ENCODE data around the gene TNPO2. TPM values are rescaled to one million over a fixed set of nuclear protein-coding genes. Genes with fewer than 3 reads are reported as not detected.

TNPO2 gene
- total and polyA plus RNA-seq, 2 experiments from 2014 or later = 37.1 to 83.0 TPM

DNA sequence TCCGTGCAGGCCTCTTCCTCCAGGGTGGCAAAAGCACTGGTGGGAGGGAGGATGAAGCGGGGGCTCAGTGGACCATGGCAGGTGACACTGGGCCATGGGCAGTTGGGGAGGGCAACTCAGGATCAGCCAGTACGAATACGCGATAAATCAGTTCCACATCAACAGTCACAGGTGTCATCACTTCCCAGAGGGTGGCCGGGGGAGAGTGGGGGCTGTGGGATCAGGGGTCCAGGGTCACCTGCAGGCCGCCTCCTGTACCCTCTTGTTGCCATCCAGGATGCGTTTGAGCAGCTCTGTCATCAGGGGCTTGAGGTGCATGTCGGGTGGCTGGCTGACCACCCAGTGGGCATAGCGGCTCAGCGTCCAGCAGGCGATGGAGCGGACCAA is 17.4 kb downstream of the TNPO2 start:
- Histone ChIP-seq H3K9me2 (ENCODE audit: insufficient read depth) (no peaks in the 10 kb centered on the region), H3K4me2 (no peak overlapping the region), H4K20me1 (replicated peaks; ENCODE audit: insufficient read depth) (peaks cover 28% of the 10 kb centered on the region), H3K4me1 (ENCODE audit: insufficient read depth) (no peaks in the 10 kb centered on the region), H3F3A (replicated peaks; ENCODE audit: low read depth) (peaks cover 59% of the 10 kb centered on the region), H3K4me3 (no peak overlapping the region), H3K27me3 (ENCODE audit: insufficient read depth) (no peaks in the 10 kb centered on the region), H3K79me2 (replicated peaks; ENCODE audit: insufficient read depth) (peaks cover 4% of the 10 kb centered on the region; the same call in 1 of the 2 replicates), H3K36me3 (ENCODE audit: insufficient read depth) (peaks cover 74% of the 10 kb centered on the region), H2AFZ (no peak overlapping the region), H3K27ac (ENCODE audit: low read depth) (no peak overlapping the region)
- peaks cover 9% of the 10 kb centered on the region; the same call in 2 of the 3 replicates for H3K4me1 Mint-ChIP-seq
- no peak overlapping the region for H3K27ac Mint-ChIP-seq
- no peaks in the 10 kb centered on the region for H3K9me3 Mint-ChIP-seq
- no peak for TF ChIP-seq NANOG (IDR thresholded peaks at IDR 0.05; ENCODE audit: borderline replicate concordance)
- TF ChIP-seq, protein P1, sequence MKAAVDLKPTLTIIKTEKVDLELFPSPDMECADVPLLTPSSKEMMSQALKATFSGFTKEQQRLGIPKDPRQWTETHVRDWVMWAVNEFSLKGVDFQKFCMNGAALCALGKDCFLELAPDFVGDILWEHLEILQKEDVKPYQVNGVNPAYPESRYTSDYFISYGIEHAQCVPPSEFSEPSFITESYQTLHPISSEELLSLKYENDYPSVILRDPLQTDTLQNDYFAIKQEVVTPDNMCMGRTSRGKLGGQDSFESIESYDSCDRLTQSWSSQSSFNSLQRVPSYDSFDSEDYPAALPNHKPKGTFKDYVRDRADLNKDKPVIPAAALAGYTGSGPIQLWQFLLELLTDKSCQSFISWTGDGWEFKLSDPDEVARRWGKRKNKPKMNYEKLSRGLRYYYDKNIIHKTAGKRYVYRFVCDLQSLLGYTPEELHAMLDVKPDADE (IDR thresholded peaks at IDR 0.05) = no peak
- TF ChIP-seq, protein P2, sequence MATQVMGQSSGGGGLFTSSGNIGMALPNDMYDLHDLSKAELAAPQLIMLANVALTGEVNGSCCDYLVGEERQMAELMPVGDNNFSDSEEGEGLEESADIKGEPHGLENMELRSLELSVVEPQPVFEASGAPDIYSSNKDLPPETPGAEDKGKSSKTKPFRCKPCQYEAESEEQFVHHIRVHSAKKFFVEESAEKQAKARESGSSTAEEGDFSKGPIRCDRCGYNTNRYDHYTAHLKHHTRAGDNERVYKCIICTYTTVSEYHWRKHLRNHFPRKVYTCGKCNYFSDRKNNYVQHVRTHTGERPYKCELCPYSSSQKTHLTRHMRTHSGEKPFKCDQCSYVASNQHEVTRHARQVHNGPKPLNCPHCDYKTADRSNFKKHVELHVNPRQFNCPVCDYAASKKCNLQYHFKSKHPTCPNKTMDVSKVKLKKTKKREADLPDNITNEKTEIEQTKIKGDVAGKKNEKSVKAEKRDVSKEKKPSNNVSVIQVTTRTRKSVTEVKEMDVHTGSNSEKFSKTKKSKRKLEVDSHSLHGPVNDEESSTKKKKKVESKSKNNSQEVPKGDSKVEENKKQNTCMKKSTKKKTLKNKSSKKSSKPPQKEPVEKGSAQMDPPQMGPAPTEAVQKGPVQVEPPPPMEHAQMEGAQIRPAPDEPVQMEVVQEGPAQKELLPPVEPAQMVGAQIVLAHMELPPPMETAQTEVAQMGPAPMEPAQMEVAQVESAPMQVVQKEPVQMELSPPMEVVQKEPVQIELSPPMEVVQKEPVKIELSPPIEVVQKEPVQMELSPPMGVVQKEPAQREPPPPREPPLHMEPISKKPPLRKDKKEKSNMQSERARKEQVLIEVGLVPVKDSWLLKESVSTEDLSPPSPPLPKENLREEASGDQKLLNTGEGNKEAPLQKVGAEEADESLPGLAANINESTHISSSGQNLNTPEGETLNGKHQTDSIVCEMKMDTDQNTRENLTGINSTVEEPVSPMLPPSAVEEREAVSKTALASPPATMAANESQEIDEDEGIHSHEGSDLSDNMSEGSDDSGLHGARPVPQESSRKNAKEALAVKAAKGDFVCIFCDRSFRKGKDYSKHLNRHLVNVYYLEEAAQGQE (IDR thresholded peaks at IDR 0.05; ENCODE audit: unreplicated experiment) = no peak
- no peak for TF ChIP-seq ZNF114 (CRISPR knock-in tag; IDR thresholded peaks at IDR 0.05)
- TF ChIP-seq ZNF331 (CRISPR knock-in tag; IDR thresholded peaks at IDR 0.05; ENCODE audit: low read depth) = no peak
- TF ChIP-seq, protein P3, sequence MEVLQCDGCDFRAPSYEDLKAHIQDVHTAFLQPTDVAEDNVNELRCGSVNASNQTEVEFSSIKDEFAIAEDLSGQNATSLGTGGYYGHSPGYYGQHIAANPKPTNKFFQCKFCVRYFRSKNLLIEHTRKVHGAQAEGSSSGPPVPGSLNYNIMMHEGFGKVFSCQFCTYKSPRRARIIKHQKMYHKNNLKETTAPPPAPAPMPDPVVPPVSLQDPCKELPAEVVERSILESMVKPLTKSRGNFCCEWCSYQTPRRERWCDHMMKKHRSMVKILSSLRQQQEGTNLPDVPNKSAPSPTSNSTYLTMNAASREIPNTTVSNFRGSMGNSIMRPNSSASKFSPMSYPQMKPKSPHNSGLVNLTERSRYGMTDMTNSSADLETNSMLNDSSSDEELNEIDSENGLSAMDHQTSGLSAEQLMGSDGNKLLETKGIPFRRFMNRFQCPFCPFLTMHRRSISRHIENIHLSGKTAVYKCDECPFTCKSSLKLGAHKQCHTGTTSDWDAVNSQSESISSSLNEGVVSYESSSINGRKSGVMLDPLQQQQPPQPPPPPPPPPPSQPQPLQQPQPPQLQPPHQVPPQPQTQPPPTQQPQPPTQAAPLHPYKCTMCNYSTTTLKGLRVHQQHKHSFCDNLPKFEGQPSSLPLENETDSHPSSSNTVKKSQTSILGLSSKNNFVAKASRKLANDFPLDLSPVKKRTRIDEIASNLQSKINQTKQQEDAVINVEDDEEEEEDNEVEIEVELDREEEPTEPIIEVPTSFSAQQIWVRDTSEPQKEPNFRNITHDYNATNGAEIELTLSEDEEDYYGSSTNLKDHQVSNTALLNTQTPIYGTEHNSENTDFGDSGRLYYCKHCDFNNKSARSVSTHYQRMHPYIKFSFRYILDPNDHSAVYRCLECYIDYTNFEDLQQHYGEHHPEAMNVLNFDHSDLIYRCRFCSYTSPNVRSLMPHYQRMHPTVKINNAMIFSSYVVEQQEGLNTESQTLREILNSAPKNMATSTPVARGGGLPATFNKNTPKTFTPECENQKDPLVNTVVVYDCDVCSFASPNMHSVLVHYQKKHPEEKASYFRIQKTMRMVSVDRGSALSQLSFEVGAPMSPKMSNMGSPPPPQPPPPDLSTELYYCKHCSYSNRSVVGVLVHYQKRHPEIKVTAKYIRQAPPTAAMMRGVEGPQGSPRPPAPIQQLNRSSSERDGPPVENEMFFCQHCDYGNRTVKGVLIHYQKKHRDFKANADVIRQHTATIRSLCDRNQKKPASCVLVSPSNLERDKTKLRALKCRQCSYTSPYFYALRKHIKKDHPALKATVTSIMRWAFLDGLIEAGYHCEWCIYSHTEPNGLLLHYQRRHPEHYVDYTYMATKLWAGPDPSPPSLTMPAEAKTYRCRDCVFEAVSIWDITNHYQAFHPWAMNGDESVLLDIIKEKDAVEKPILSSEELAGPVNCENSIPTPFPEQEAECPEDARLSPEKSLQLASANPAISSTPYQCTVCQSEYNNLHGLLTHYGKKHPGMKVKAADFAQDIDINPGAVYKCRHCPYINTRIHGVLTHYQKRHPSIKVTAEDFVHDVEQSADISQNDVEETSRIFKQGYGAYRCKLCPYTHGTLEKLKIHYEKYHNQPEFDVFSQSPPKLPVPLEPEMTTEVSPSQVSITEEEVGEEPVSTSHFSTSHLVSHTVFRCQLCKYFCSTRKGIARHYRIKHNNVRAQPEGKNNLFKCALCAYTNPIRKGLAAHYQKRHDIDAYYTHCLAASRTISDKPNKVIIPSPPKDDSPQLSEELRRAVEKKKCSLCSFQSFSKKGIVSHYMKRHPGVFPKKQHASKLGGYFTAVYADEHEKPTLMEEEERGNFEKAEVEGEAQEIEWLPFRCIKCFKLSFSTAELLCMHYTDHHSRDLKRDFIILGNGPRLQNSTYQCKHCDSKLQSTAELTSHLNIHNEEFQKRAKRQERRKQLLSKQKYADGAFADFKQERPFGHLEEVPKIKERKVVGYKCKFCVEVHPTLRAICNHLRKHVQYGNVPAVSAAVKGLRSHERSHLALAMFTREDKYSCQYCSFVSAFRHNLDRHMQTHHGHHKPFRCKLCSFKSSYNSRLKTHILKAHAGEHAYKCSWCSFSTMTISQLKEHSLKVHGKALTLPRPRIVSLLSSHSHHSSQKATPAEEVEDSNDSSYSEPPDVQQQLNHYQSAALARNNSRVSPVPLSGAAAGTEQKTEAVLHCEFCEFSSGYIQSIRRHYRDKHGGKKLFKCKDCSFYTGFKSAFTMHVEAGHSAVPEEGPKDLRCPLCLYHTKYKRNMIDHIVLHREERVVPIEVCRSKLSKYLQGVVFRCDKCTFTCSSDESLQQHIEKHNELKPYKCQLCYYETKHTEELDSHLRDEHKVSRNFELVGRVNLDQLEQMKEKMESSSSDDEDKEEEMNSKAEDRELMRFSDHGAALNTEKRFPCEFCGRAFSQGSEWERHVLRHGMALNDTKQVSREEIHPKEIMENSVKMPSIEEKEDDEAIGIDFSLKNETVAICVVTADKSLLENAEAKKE (CRISPR knock-in tag; IDR thresholded peaks at IDR 0.05) = no peak
- TF ChIP-seq EZH2phosphoT487 (IDR thresholded peaks at IDR 0.05; ENCODE audit: unreplicated experiment) = no peak
- no peak for TF ChIP-seq CREB1 (CRISPR knock-in tag; IDR thresholded peaks at IDR 0.05; ENCODE audit: low read depth)
- TF ChIP-seq, protein P4, sequence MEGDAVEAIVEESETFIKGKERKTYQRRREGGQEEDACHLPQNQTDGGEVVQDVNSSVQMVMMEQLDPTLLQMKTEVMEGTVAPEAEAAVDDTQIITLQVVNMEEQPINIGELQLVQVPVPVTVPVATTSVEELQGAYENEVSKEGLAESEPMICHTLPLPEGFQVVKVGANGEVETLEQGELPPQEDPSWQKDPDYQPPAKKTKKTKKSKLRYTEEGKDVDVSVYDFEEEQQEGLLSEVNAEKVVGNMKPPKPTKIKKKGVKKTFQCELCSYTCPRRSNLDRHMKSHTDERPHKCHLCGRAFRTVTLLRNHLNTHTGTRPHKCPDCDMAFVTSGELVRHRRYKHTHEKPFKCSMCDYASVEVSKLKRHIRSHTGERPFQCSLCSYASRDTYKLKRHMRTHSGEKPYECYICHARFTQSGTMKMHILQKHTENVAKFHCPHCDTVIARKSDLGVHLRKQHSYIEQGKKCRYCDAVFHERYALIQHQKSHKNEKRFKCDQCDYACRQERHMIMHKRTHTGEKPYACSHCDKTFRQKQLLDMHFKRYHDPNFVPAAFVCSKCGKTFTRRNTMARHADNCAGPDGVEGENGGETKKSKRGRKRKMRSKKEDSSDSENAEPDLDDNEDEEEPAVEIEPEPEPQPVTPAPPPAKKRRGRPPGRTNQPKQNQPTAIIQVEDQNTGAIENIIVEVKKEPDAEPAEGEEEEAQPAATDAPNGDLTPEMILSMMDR (conservative IDR thresholded peaks at IDR 0.05; ENCODE audit: low read depth in 2 of 2) = no peak
- TF ChIP-seq STAT1 (IDR thresholded peaks at IDR 0.05; ENCODE audit: unreplicated experiment) = no peak
- no peak for TF ChIP-seq POLR2AphosphoS5 (IDR thresholded peaks at IDR 0.05; ENCODE audit: low read depth)
- TF ChIP-seq JUNB (IDR thresholded peaks at IDR 0.05; ENCODE audit: unreplicated experiment) = no peak
- TF ChIP-seq EZH2 (IDR thresholded peaks at IDR 0.05; ENCODE audit: low read depth, unreplicated experiment) = no peak
- DNase-seq (ENCODE audit: low spot score) (no peak), ATAC-seq (no peak)
- no peak overlapping the region for H3K4me3 Mint-ChIP-seq
- H3K36me3 Mint-ChIP-seq (ENCODE audit: low read depth) = peaks cover 93% of the 10 kb centered on the region
- peaks cover 12% of the 10 kb centered on the region for H3K27me3 Mint-ChIP-seq (ENCODE audit: insufficient read depth, low read depth, poor library complexity)

Data from GM23338 (cell line).